ENCODE results near the gene CNTNAP2. TPM values are rescaled to one million over a fixed set of nuclear protein-coding genes. Genes with fewer than 3 reads are reported as not detected.

CNTNAP2 gene
- total RNA-seq, 1 donor from 2014 or later, result 0.27 TPM

DNA sequence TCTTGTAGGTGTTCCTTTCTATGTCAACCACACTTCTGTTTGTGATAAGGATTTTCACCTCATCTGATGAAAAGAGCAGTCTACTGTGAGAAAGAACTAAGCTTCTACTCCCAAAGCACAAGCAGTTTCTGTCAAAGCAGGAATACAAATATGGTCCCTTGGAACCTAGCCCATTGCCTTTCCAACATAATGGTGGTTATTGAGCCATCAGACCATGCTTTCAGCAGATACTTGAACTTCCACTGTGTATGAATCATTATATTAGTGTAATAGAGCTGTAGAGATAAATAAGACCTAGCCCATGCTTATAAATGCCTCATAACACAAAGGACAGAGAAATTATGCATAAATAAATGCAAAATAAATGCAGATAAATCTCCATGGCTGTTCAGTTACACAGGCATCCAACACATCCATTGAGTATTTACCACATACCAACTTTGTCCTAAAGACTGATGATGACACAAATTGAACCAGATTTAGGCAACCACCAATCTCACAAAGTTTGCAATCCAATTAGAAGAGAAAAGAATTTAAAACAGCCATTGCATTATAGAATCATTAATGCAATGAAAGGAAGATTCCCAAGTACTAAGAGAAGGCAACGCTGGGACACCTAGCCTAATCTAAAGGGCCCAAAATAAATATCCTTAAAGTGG lies 1744.6 kb downstream of the CNTNAP2 start:
- Mint-ChIP-seq H3K27ac (ENCODE audit: unreplicated experiment) (no peak overlapping the region), H3K4me1 (ENCODE audit: low read depth) (no peaks in the 10 kb centered on the region), H3K9me3 (ENCODE audit: low read depth) (peaks cover 7% of the 10 kb centered on the region), H3K27me3 (ENCODE audit: low read depth) (no peaks in the 10 kb centered on the region), H3K36me3 (ENCODE audit: low read depth) (peaks cover 2% of the 10 kb centered on the region), H3K4me3 (ENCODE audit: unreplicated experiment) (no peak overlapping the region)
- TF ChIP-seq, protein P1, sequence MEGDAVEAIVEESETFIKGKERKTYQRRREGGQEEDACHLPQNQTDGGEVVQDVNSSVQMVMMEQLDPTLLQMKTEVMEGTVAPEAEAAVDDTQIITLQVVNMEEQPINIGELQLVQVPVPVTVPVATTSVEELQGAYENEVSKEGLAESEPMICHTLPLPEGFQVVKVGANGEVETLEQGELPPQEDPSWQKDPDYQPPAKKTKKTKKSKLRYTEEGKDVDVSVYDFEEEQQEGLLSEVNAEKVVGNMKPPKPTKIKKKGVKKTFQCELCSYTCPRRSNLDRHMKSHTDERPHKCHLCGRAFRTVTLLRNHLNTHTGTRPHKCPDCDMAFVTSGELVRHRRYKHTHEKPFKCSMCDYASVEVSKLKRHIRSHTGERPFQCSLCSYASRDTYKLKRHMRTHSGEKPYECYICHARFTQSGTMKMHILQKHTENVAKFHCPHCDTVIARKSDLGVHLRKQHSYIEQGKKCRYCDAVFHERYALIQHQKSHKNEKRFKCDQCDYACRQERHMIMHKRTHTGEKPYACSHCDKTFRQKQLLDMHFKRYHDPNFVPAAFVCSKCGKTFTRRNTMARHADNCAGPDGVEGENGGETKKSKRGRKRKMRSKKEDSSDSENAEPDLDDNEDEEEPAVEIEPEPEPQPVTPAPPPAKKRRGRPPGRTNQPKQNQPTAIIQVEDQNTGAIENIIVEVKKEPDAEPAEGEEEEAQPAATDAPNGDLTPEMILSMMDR (IDR thresholded peaks at IDR 0.05), result no peak
- DNase-seq (ENCODE audit: low spot score), result no peak

DNA sequence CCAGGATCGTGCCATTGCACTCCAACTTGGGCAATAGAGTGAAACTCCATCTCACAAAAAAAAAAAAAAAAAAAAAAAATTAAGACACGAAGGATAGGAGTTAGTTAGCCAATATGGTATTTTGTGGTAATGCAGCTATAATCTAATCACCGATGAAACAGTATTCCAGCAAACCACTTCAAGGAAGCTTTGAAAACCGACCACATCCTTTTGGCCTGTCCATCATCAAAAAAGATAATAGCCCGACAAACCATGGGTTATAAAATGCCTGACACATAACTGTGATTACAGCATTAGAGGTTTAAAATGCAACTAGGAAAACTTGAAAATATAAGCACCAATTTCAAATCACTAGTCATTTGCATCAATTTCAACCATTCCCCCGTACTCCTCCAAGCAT lies 1745.3 kb downstream of the CNTNAP2 start:
- no peak for DNase-seq (ENCODE audit: low spot score)
- Mint-ChIP-seq H3K9me3 (ENCODE audit: low read depth) (peaks cover 11% of the 10 kb centered on the region), H3K27ac (ENCODE audit: unreplicated experiment) (no peak overlapping the region), H3K4me3 (ENCODE audit: unreplicated experiment) (no peak overlapping the region), H3K4me1 (ENCODE audit: low read depth) (no peaks in the 10 kb centered on the region), H3K27me3 (ENCODE audit: low read depth) (no peaks in the 10 kb centered on the region), H3K36me3 (ENCODE audit: low read depth) (peaks cover 2% of the 10 kb centered on the region)
- TF ChIP-seq, protein P1 (IDR thresholded peaks at IDR 0.05), result no peak

DNA sequence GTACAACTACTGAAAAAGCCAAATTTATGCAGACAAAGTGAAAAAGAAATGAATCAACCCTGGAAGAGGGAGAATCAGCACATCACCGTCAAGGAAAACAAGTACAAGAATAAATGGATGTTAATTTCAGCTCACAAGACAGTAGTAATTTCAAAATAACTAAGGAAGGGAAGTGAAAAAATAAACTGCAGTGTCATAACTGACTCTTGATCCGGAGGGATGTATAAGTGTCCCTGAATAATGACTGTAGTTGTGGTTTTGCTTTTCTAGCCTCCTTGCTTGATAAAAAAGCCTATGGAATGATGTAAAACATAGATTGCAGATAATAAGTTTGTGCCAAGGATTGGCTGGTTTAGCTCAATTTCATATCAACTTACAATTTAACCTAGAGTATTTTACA lies 1752.9 kb downstream of the CNTNAP2 start:
- Mint-ChIP-seq H3K9me3 (ENCODE audit: low read depth) (peaks cover 14% of the 10 kb centered on the region), H3K27me3 (ENCODE audit: low read depth) (no peaks in the 10 kb centered on the region), H3K27ac (ENCODE audit: unreplicated experiment) (no peak overlapping the region), H3K36me3 (ENCODE audit: low read depth) (peaks cover 2% of the 10 kb centered on the region), H3K4me3 (ENCODE audit: unreplicated experiment) (no peak overlapping the region), H3K4me1 (ENCODE audit: low read depth) (no peaks in the 10 kb centered on the region)
- DNase-seq (ENCODE audit: low spot score), result no peak
- TF ChIP-seq, protein P1 (IDR thresholded peaks at IDR 0.05), result no peak

DNA sequence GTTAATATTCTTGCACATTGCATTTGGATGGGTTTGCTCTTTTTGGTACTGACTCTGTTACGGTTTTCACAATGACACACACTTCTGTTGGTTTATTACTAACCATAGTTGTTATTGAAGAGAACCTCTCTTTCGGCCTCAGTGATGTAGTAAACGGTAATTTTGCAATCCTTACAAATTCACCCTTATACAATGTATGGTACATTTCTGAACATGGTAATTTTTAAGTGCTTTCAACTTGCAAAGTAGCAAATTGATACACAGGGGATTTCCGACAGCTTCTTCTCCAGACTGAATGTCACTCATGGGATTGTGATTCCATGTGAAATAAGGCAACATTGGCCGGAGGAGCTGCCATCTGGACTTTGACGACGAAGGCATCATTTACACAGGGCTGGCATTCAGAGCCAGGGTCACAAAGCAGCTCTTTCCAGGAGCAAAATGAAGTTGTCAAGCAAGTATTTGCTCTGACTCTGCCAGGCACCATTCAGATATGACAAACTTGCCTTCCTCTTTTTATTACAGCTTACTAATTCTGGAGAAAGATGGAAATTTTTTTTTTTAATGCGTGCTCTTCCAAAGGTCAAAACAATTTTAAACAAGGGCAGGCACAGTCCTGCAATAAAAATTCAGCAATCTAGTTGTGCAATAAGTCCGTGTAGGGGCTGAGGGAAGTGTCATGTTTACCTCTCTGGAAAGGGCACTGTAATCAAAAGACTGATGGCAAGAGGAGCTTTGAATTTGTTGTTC lies 1762.5 kb downstream of the CNTNAP2 start:
- no peak overlapping the region for H3K27ac Mint-ChIP-seq (ENCODE audit: unreplicated experiment)
- H3K9me3 Mint-ChIP-seq (ENCODE audit: low read depth), result peaks cover 7% of the 10 kb centered on the region
- H3K27me3 Mint-ChIP-seq (ENCODE audit: low read depth), result no peaks in the 10 kb centered on the region
- H3K36me3 Mint-ChIP-seq (ENCODE audit: low read depth), result no peaks in the 10 kb centered on the region
- no peak overlapping the region for H3K4me3 Mint-ChIP-seq (ENCODE audit: unreplicated experiment)
- TF ChIP-seq, protein P1 (IDR thresholded peaks at IDR 0.05), result no peak
- no peak for DNase-seq (ENCODE audit: low spot score)
- no peaks in the 10 kb centered on the region for H3K4me1 Mint-ChIP-seq (ENCODE audit: low read depth)

DNA sequence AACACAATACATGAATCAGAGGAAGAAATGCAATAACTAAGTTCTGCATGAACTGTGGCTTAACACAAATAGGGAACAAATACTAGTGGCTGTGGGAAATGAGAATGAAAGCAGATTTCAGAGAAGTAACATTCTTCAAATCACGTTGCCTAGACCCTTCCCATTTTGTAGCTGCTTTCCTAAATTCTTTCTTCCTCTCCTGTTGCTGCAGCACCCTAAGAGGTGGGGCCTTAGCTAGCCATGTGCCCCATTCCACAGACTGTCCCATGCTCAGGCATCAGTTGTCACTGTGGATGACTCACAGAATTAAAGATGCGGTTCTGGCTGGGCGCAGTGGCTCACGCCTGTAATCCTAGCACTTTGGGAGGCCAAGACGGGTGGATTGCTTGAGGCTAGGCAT lies 1769.3 kb downstream of the CNTNAP2 start:
- H3K9me3 Mint-ChIP-seq (ENCODE audit: low read depth), result no peaks in the 10 kb centered on the region
- TF ChIP-seq, protein P1 (IDR thresholded peaks at IDR 0.05), result no peak
- DNase-seq (ENCODE audit: low spot score), result no peak
- no peak overlapping the region for H3K4me3 Mint-ChIP-seq (ENCODE audit: unreplicated experiment)
- no peaks in the 10 kb centered on the region for H3K36me3 Mint-ChIP-seq (ENCODE audit: low read depth)
- H3K4me1 Mint-ChIP-seq (ENCODE audit: low read depth), result no peaks in the 10 kb centered on the region
- no peak overlapping the region for H3K27ac Mint-ChIP-seq (ENCODE audit: unreplicated experiment)
- no peaks in the 10 kb centered on the region for H3K27me3 Mint-ChIP-seq (ENCODE audit: low read depth)
